ENCODE data around the gene DDR2. TPM values are rescaled to one million over a fixed set of nuclear protein-coding genes. Genes with fewer than 3 reads are reported as not detected.

Gene DDR2
- total RNA-seq, 1 experiment from 2014 or later = 0.77 TPM

GRCh38 chr1:162697140-162697895, 65.1 kb downstream of the DDR2 start:
- ATAC-seq (peak; percentile 55), DNase-seq (peak; percentile 65)
- Histone ChIP-seq H3K79me2 (ENCODE audit: low read length) (no peaks in the 10 kb centered on the region), H3K27me3 (ENCODE audit: low read length) (no peaks in the 10 kb centered on the region), H3K9me2 (replicated peaks; ENCODE audit: low read length) (no peaks in the 10 kb centered on the region), H3F3A (ENCODE audit: low read length, unreplicated experiment) (no peaks in the 10 kb centered on the region), H3K4me2 (ENCODE audit: low read length) (peak overlapping the region; percentile 81), H2AFZ (ENCODE audit: low read length) (peak overlapping the region; percentile 22), H3K4me1 (ENCODE audit: insufficient read depth, low read length) (peaks cover 27% of the 10 kb centered on the region), H3K27ac (ENCODE audit: low read length) (peak overlapping the region; percentile 71), H3K36me3 (ENCODE audit: low read depth, low read length) (no peaks in the 10 kb centered on the region), H3K4me3 (ENCODE audit: low read length) (peak overlapping the region; percentile 40; the same call in 1 of the 2 replicates), H3K9me3 (ENCODE audit: low read length) (no peaks in the 10 kb centered on the region), H4K20me1 (ENCODE audit: low read length) (no peaks in the 10 kb centered on the region), H3K9ac (ENCODE audit: low read length) (peak overlapping the region; percentile 23; the same call in 1 of the 2 replicates)
- TF ChIP-seq, protein P1, sequence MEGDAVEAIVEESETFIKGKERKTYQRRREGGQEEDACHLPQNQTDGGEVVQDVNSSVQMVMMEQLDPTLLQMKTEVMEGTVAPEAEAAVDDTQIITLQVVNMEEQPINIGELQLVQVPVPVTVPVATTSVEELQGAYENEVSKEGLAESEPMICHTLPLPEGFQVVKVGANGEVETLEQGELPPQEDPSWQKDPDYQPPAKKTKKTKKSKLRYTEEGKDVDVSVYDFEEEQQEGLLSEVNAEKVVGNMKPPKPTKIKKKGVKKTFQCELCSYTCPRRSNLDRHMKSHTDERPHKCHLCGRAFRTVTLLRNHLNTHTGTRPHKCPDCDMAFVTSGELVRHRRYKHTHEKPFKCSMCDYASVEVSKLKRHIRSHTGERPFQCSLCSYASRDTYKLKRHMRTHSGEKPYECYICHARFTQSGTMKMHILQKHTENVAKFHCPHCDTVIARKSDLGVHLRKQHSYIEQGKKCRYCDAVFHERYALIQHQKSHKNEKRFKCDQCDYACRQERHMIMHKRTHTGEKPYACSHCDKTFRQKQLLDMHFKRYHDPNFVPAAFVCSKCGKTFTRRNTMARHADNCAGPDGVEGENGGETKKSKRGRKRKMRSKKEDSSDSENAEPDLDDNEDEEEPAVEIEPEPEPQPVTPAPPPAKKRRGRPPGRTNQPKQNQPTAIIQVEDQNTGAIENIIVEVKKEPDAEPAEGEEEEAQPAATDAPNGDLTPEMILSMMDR (conservative IDR thresholded peaks at IDR 0.05; ENCODE audit: low read depth, low read length) = no peak
- TF ChIP-seq EZH2 (IDR thresholded peaks at IDR 0.05; ENCODE audit: low read length, unreplicated experiment) (no peak), EZH2phosphoT487 (IDR thresholded peaks at IDR 0.05; ENCODE audit: borderline replicate concordance, low read length) (no peak)
- POLR2A ChIA-PET (ENCODE audit: unreplicated experiment) = no interaction called here
- intact Hi-C loops (cut with micrococcal nuclease) = loop anchor here (2.0 to 10.0 kb wide), 3 partner anchors 13 to 200 kb away; partner anchors contain the start of genes HSD17B7 and UHMK1
- no TSS peak for BruUV-seq (replicated peaks)
- CTCF ChIA-PET = no interaction called here

DNA sequence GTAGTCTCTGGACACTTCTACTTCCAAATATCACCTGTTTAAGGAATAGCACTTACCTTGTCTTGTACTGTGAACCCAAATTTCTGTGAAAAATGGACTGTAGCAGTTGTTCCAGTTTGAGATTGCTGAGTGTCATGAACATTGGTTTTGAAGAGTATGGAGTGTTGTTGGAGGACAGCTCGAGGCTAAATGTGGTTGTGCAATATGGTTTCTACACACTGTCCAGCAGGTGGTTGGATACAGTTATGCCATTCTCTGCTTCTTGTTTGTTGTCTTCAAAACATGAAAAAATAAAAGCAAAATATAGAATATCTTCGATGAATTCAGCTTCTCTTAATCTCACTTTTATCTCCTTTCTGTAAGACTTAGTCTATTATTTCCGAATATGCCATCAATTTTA, 67.1 kb downstream of the DDR2 start:
- intact Hi-C loops (cut with micrococcal nuclease) = loop anchor here (5.0 to 10.0 kb wide), 2 partner anchors 95 to 202 kb away; partner anchors contain the start of genes HSD17B7 and UHMK1
- no peak for ATAC-seq
- no TSS peak for BruUV-seq (replicated peaks)
- no peaks in the 10 kb centered on the region for H3K9me3 ChIP-seq (ENCODE audit: low read length)
- H3K9ac ChIP-seq (ENCODE audit: low read length) = no peak overlapping the region
- no peaks in the 10 kb centered on the region for H3K27me3 ChIP-seq (ENCODE audit: low read length)
- TF ChIP-seq, protein P1 (conservative IDR thresholded peaks at IDR 0.05; ENCODE audit: low read depth, low read length) = no peak
- TF ChIP-seq EZH2 (IDR thresholded peaks at IDR 0.05; ENCODE audit: low read length, unreplicated experiment) (no peak), EZH2phosphoT487 (IDR thresholded peaks at IDR 0.05; ENCODE audit: borderline replicate concordance, low read length) (no peak)
- CTCF ChIA-PET = no interaction called here
- H4K20me1 ChIP-seq (ENCODE audit: low read length) = no peaks in the 10 kb centered on the region
- peaks cover 27% of the 10 kb centered on the region for H3K4me1 ChIP-seq (ENCODE audit: insufficient read depth, low read length)
- H3K79me2 ChIP-seq (ENCODE audit: low read length) = no peaks in the 10 kb centered on the region
- no peaks in the 10 kb centered on the region for H3K9me2 ChIP-seq (replicated peaks; ENCODE audit: low read length)
- H3K27ac ChIP-seq (ENCODE audit: low read length) = no peak overlapping the region
- POLR2A ChIA-PET (ENCODE audit: unreplicated experiment) = no interaction called here
- no peaks in the 10 kb centered on the region for H3K36me3 ChIP-seq (ENCODE audit: low read depth, low read length)
- H3K4me2 ChIP-seq (ENCODE audit: low read length) = no peak overlapping the region
- H2AFZ ChIP-seq (ENCODE audit: low read length) = no peak overlapping the region
- H3F3A ChIP-seq (ENCODE audit: low read length, unreplicated experiment) = no peaks in the 10 kb centered on the region
- DNase-seq = no peak
- H3K4me3 ChIP-seq (ENCODE audit: low read length) = no peak overlapping the region

DNA sequence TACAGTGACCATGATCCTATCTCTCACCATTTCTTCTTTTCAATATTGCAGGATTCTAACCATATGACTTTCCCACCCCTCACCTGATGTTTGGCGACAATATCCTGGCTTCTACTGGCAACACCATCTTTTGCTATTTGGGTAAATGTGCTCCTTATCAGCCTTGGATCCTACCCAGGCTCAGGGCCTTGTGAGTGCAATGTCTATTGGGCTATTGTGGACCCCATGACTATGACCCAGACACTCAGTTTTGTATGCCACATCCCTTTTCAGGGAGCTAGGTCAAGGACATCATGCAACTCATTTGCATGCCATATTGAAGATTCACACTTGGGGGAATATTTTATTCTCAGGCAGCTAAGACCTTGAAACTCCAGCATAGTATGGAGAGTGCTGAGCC, 67.9 kb downstream of the DDR2 start:
- H2AFZ ChIP-seq (ENCODE audit: low read length) = no peak overlapping the region
- H3K9me2 ChIP-seq (replicated peaks; ENCODE audit: low read length) = no peaks in the 10 kb centered on the region
- no peaks in the 10 kb centered on the region for H3K27me3 ChIP-seq (ENCODE audit: low read length)
- H3K79me2 ChIP-seq (ENCODE audit: low read length) = no peaks in the 10 kb centered on the region
- no TSS peak for BruUV-seq (replicated peaks)
- TF ChIP-seq, protein P1 (conservative IDR thresholded peaks at IDR 0.05; ENCODE audit: low read depth, low read length) = no peak
- no peak for TF ChIP-seq EZH2phosphoT487 (IDR thresholded peaks at IDR 0.05; ENCODE audit: borderline replicate concordance, low read length)
- TF ChIP-seq EZH2 (IDR thresholded peaks at IDR 0.05; ENCODE audit: low read length, unreplicated experiment) = no peak
- intact Hi-C loops (cut with micrococcal nuclease) = no loop called here
- H3F3A ChIP-seq (ENCODE audit: low read length, unreplicated experiment) = no peaks in the 10 kb centered on the region
- CTCF ChIA-PET = no interaction called here
- no peaks in the 10 kb centered on the region for H3K9me3 ChIP-seq (ENCODE audit: low read length)
- no peak for ATAC-seq
- H4K20me1 ChIP-seq (ENCODE audit: low read length) = no peaks in the 10 kb centered on the region
- H3K4me3 ChIP-seq (ENCODE audit: low read length) = no peak overlapping the region
- POLR2A ChIA-PET (ENCODE audit: unreplicated experiment) = no interaction called here
- H3K4me2 ChIP-seq (ENCODE audit: low read length) = no peak overlapping the region
- H3K36me3 ChIP-seq (ENCODE audit: low read depth, low read length) = no peaks in the 10 kb centered on the region
- H3K9ac ChIP-seq (ENCODE audit: low read length) = no peak overlapping the region
- H3K4me1 ChIP-seq (ENCODE audit: insufficient read depth, low read length) = peaks cover 27% of the 10 kb centered on the region
- no peak for DNase-seq
- H3K27ac ChIP-seq (ENCODE audit: low read length) = no peak overlapping the region

Data from PC-3 (cell line).